Thyroid gland (tissue), 4 donors: ENCODE results near the gene GCNT2.

Experiments used
- POLR2A ChIP-seq, 2 donors: fragments of 450-650 bp; IDR thresholded peaks; one replicate each; pipeline ENCODE4 v1.6.1; 2017; ENCODE audit warnings: antibody characterized with exemption in 2 of 2, mild to moderate bottlenecking in 2 of 2, moderate library complexity in 1 of 2
- TF ChIP-seq, protein P1 (sequence below), 6 experiments: fragments of 200-600 bp in 3 of 6; fragments of 450-650 bp in 3 of 6; sonication (generic) in 3 of 6; IDR thresholded peaks; one replicate each; pipeline ENCODE4 v1.5.1; 2016 to 2019; ENCODE audit warnings: antibody characterized with exemption in 6 of 6, mild to moderate bottlenecking in 2 of 6, inconsistent platforms in 1 of 6, moderate library complexity in 1 of 6

DNA sequence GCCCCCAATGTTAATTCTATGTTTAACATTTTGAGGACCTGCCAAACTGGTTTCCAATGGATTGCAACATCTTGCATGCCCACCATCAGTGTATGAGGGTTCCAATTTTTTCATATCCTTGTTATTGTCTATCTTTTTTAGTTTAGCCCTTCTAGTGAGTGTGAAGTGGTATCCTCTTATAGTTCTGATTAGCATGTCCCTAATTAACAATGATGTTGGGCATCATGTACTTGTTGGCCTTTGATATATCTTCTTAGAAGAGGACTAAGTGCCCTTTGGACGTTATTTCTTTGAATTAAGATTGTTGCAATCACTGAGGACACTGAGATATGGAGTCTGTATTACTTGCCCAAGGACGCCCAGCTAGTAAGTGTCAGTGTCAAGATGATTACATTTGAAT is 22.3 kb downstream of the GCNT2 start:
- TF ChIP-seq, protein P1, sequence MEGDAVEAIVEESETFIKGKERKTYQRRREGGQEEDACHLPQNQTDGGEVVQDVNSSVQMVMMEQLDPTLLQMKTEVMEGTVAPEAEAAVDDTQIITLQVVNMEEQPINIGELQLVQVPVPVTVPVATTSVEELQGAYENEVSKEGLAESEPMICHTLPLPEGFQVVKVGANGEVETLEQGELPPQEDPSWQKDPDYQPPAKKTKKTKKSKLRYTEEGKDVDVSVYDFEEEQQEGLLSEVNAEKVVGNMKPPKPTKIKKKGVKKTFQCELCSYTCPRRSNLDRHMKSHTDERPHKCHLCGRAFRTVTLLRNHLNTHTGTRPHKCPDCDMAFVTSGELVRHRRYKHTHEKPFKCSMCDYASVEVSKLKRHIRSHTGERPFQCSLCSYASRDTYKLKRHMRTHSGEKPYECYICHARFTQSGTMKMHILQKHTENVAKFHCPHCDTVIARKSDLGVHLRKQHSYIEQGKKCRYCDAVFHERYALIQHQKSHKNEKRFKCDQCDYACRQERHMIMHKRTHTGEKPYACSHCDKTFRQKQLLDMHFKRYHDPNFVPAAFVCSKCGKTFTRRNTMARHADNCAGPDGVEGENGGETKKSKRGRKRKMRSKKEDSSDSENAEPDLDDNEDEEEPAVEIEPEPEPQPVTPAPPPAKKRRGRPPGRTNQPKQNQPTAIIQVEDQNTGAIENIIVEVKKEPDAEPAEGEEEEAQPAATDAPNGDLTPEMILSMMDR (IDR thresholded peaks at IDR 0.05): no peak
- TF ChIP-seq POLR2A (IDR thresholded peaks at IDR 0.05): no peak
